Inferior parietal cortex (tissue), 1 donor: ENCODE data around the gene CDH12.
"Not testable (repeated sequence)": the region's sequence is repeated elsewhere in the genome, so short reads cannot be mapped to it uniquely, and the experiment has no call there.

Experiments used
- DNase-seq: peaks from one replicate; pipeline ENCODE4 v3.0.0-alpha.2; 2016; ENCODE audit errors: extremely low spot score

Gene CDH12

GRCh38 chr5:22023784-22024183 lies 829.4 kb downstream of the CDH12 start:
- DNase-seq, result no peak

GRCh38 chr5:22012893-22013292 lies 840.3 kb downstream of the CDH12 start:
- DNase-seq, result not testable (repeated sequence)

- DNase-seq, result not testable (repeated sequence)
Observed at GRCh38 chr5:22010808-22011207, 842.3 kb downstream of the CDH12 start.

GRCh38 chr5:22001097-22001496 lies 852.0 kb downstream of the CDH12 start:
- not testable (repeated sequence) for DNase-seq

GRCh38 chr5:21985799-21986198 lies 867.3 kb downstream of the CDH12 start:
- DNase-seq, result not testable (repeated sequence)

- DNase-seq, result not testable (repeated sequence)
Observed at GRCh38 chr5:21951571-21951970, 901.6 kb downstream of the CDH12 start.

- DNase-seq, result no peak
Observed at GRCh38 chr5:21931116-21931515, 922.0 kb downstream of the CDH12 start.

- peak; percentile 69 for DNase-seq
Observed at GRCh38 chr5:21919414-21920022, 933.6 kb downstream of the CDH12 start.

- DNase-seq, result no peak
Observed at GRCh38 chr5:21918451-21918850, 934.7 kb downstream of the CDH12 start.

- DNase-seq, result no peak
Observed at GRCh38 chr5:21910731-21911130, 942.4 kb downstream of the CDH12 start.

- no peak for DNase-seq
Observed at GRCh38 chr5:21895766-21896350, 957.3 kb downstream of the CDH12 start.

GRCh38 chr5:21893161-21893560 lies 960.0 kb downstream of the CDH12 start:
- no peak for DNase-seq

- DNase-seq, result no peak
Observed at GRCh38 chr5:21889581-21889980, 963.6 kb downstream of the CDH12 start.

- no peak for DNase-seq
Observed at GRCh38 chr5:21882074-21882745, 970.9 kb downstream of the CDH12 start.

GRCh38 chr5:21880164-21880563 lies 973.0 kb downstream of the CDH12 start:
- no peak for DNase-seq

GRCh38 chr5:21862986-21863385 lies 990.2 kb downstream of the CDH12 start:
- DNase-seq, result no peak

GRCh38 chr5:21858441-21858840 lies 994.7 kb downstream of the CDH12 start:
- no peak for DNase-seq

- no peak for DNase-seq
Observed at GRCh38 chr5:21856987-21857386, 996.2 kb downstream of the CDH12 start.

GRCh38 chr5:21847300-21847699 lies 1005.8 kb downstream of the CDH12 start:
- no peak for DNase-seq

GRCh38 chr5:21844960-21845359 lies 1008.2 kb downstream of the CDH12 start:
- DNase-seq, result no peak

- no peak for DNase-seq
Observed at GRCh38 chr5:21834863-21835262, 1018.3 kb downstream of the CDH12 start.

- no peak for DNase-seq
Observed at GRCh38 chr5:21831145-21831787, 1021.9 kb downstream of the CDH12 start.

GRCh38 chr5:21826884-21827283 lies 1026.3 kb downstream of the CDH12 start:
- no peak for DNase-seq
